ENCODE measurements around the gene NFATC3.

DNA sequence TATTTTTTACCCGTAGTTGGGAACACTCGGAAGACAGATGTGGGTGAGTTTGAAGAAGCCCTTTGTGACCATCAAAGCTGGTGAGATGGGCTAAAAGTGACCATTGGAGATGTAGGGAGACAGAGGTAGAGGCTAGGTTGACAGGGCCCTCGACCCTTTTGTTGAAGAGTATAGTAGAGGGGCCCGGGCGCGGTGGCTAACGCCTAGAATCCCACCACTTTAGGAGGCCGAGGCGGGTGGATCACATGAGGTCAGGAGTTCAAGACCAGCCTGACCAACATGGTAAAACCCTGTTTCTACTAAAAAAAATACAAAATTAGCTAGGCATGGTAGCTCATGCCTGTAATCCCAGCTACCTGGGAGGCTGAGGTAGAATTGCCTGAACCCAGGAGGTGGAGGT lies 16.2 kb upstream of the NFATC3 start:
- TF ChIP-seq, protein P1, sequence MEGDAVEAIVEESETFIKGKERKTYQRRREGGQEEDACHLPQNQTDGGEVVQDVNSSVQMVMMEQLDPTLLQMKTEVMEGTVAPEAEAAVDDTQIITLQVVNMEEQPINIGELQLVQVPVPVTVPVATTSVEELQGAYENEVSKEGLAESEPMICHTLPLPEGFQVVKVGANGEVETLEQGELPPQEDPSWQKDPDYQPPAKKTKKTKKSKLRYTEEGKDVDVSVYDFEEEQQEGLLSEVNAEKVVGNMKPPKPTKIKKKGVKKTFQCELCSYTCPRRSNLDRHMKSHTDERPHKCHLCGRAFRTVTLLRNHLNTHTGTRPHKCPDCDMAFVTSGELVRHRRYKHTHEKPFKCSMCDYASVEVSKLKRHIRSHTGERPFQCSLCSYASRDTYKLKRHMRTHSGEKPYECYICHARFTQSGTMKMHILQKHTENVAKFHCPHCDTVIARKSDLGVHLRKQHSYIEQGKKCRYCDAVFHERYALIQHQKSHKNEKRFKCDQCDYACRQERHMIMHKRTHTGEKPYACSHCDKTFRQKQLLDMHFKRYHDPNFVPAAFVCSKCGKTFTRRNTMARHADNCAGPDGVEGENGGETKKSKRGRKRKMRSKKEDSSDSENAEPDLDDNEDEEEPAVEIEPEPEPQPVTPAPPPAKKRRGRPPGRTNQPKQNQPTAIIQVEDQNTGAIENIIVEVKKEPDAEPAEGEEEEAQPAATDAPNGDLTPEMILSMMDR (IDR thresholded peaks at IDR 0.05), result no peak
- no peak for TF ChIP-seq POLR2A (IDR thresholded peaks at IDR 0.05)

Measured in body of pancreas (tissue), 4 donors.